ENCODE measurements around the gene GMCL2. TPM values are rescaled to one million over a fixed set of nuclear protein-coding genes. Genes with fewer than 3 reads are reported as not detected.
"Not testable (repeated sequence)": the region's sequence is repeated elsewhere in the genome, so short reads cannot be mapped to it uniquely, and the experiment has no call there.

The GMCL2 gene
- total and polyA plus RNA-seq, 9 donors = not detected

DNA sequence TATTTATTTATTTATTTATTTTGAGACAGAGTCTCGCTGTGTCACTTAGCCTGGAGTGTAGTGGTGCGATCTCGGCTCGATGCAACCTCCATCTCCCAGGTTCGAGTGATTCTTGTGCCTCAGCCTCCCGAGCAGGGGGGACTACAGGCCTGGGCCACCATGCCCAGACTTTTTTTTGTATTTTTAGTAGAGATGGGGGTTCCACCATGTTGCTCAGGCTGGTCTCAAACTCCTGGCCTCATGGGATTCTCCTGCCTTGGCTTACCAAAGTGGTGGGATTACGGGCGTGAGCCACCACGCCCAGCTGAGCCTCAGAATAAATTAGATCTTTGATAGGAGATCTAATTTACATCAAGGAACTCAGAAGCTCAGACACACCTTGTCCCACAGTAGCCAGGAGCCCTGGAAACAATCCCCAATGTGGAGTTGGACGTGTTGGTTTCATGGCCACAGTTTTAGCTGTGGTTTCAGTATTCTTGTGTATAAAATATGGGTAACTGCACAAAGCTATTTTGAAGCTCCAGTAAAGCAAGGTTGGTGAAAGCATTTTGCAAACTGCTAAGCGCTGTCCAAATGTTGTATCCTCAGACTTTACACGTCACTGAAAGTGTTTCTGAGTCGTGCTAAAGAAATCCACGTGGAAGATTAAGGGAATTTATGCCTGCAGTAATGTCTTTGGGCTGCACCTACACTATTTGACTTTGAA is 14.2 kb upstream of the GMCL2 start:
- no peaks in the 10 kb centered on the region for H3K36me3 ChIP-seq
- peaks cover 8% of the 10 kb centered on the region for H3K4me1 ChIP-seq (ENCODE audit: insufficient read depth)
- no peak overlapping the region for H3K4me3 ChIP-seq
- TF ChIP-seq EP300 (IDR thresholded peaks at IDR 0.05) (no peak), POLR2A (IDR thresholded peaks at IDR 0.05) (no peak)
- TF ChIP-seq, protein P1, sequence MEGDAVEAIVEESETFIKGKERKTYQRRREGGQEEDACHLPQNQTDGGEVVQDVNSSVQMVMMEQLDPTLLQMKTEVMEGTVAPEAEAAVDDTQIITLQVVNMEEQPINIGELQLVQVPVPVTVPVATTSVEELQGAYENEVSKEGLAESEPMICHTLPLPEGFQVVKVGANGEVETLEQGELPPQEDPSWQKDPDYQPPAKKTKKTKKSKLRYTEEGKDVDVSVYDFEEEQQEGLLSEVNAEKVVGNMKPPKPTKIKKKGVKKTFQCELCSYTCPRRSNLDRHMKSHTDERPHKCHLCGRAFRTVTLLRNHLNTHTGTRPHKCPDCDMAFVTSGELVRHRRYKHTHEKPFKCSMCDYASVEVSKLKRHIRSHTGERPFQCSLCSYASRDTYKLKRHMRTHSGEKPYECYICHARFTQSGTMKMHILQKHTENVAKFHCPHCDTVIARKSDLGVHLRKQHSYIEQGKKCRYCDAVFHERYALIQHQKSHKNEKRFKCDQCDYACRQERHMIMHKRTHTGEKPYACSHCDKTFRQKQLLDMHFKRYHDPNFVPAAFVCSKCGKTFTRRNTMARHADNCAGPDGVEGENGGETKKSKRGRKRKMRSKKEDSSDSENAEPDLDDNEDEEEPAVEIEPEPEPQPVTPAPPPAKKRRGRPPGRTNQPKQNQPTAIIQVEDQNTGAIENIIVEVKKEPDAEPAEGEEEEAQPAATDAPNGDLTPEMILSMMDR (IDR thresholded peaks at IDR 0.05) = no peak
- WGBS, 3 donors = 83 to 87% (median 84%) methylated on average over 14 of the region's 14 CpGs
- no peaks in the 10 kb centered on the region for H3K27me3 ChIP-seq
- DNase-seq = no peak
- H3K27ac ChIP-seq = no peak overlapping the region
- H3K9me3 ChIP-seq = no peaks in the 10 kb centered on the region
- intact Hi-C loops (cut with DNase I) = no loop called here

DNA sequence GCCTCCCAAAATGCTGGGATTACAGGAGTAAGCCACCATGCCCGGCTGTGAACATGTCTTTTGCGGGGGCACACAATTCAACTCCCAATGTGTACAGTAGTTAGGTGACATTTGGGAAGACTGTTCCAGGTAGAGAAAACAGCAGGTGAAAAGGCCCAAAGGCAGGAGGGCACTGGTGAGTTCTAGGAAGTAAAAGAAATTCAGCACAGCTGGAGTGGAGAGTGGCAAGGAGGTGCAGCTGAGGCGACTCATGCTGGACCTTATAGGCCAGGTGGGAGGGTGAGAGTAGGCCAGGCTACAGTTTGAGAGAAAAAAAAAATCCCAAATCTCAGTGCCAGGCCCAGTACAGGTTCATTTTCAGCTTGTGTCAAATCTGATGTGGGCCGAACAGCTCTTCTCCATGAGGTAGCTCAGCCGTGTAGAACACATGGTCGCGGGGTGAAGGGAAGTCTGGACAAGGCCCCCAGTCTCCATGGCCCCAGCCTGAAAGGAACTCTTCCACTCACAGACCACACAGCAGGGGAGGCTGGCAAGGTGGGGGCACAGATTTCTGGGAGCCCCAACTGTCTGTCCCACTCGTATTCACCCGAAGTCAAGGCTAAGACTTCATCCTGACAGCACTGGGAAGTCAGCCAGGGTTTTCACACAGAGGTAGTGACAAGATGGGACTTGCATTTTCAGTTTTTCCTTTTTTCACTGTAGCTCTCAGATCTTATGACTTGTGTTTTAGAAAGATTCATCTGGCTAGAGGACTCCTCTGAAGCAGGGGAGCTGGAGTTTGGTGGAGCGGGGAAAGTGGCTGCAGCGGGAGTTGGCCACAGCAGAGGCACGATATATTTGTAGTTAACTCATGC is 12.6 kb upstream of the GMCL2 start:
- no peak overlapping the region for H3K27ac ChIP-seq
- no peaks in the 10 kb centered on the region for H3K9me3 ChIP-seq
- no peak overlapping the region for H3K4me3 ChIP-seq
- no peaks in the 10 kb centered on the region for H3K27me3 ChIP-seq
- DNase-seq = no peak
- intact Hi-C loops (cut with DNase I) = no loop called here
- TF ChIP-seq POLR2A (IDR thresholded peaks at IDR 0.05) (no peak), EP300 (IDR thresholded peaks at IDR 0.05) (no peak)
- TF ChIP-seq, protein P1 (IDR thresholded peaks at IDR 0.05) = no peak
- H3K4me1 ChIP-seq (ENCODE audit: insufficient read depth) = no peaks in the 10 kb centered on the region
- 68 to 75% (median 69%) methylated on average over 12 of the region's 12 CpGs for WGBS, 3 donors
- no peaks in the 10 kb centered on the region for H3K36me3 ChIP-seq

DNA sequence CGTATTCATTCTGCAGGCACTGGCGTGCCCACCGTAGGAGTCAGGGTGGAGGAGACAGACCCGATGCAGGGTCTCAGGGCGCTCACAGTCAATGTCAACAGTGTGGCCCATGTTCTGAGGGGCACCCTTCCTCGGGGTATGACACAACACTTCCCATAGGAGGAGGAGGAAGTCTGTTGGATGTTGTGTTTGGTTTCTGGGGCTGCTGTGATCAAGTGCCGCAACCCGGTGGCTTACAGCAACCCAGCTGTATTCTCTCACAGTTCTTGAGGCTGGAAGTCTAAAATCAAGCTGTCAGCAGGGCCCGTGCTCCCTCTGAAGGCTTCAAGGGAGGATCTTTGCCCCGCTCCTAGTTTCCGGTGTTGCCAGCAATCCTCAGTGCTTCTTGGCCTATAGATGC is 11.5 kb upstream of the GMCL2 start:
- Histone ChIP-seq H3K4me1 (ENCODE audit: insufficient read depth) (no peaks in the 10 kb centered on the region), H3K4me3 (no peak overlapping the region), H3K36me3 (no peaks in the 10 kb centered on the region), H3K27ac (no peak overlapping the region), H3K27me3 (no peaks in the 10 kb centered on the region), H3K9me3 (no peaks in the 10 kb centered on the region)
- no peak for DNase-seq
- no peak for TF ChIP-seq EP300 (IDR thresholded peaks at IDR 0.05)
- no peak for TF ChIP-seq POLR2A (IDR thresholded peaks at IDR 0.05)
- TF ChIP-seq, protein P1 (IDR thresholded peaks at IDR 0.05) = no peak
- 85 to 88% (median 85%) methylated on average over 11 of the region's 11 CpGs for WGBS, 3 donors
- intact Hi-C loops (cut with DNase I) = no loop called here

DNA sequence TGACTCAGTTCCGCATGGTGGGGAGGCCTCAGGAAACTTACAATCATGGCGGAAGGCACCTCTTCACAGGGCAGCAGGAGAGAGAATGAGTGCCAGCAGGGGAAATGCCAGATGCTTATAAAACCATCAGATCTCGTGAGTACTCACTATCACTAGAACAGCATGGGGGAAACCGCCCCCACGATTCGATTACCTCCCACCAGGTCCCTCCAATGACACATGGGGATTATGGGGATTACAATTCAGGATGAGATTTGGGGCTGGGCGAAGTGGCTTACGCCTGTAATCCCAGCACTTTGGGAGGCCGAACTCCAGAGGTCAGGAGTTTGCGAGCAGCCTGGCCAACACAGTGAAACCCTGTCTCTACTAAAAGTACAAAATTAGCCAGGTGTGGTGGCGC is 11.0 kb upstream of the GMCL2 start:
- H3K4me3 ChIP-seq; H3K9me3 ChIP-seq; H3K4me1 ChIP-seq (ENCODE audit: insufficient read depth); H3K27me3 ChIP-seq; H3K36me3 ChIP-seq; DNase-seq; H3K27ac ChIP-seq; intact Hi-C loops (cut with DNase I): not testable (repeated sequence)
- 77 to 93% (median 85%) methylated on average over 10 to 11 of the region's 11 CpGs for WGBS, 3 donors

DNA sequence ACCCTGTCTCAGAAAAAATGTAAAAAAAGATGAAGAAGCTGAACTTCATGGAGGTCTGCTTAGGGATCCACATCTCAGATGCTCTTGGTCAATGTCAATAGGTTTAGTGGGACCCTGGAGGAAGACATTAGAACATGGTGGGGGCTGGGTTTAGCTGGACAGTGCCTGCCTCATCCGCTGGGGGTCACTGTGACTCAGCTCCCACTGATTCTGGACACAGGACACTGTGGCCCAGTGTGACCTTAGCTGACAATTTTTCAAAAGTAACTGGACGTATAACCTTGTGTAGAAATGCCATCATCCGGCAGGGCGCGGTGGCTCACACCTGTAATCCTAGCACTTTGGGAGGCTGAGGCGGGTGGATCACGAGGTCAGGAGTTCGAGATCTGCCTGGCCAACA is 9.8 kb upstream of the GMCL2 start:
- H3K27me3 ChIP-seq = no peaks in the 10 kb centered on the region
- H3K36me3 ChIP-seq = no peaks in the 10 kb centered on the region
- DNase-seq = no peak
- H3K4me1 ChIP-seq (ENCODE audit: insufficient read depth) = no peaks in the 10 kb centered on the region
- no peak overlapping the region for H3K4me3 ChIP-seq
- 78 to 82% (median 79%) methylated on average over 8 of the region's 8 CpGs for WGBS, 3 donors
- TF ChIP-seq, protein P1 (IDR thresholded peaks at IDR 0.05) = no peak
- no peak for TF ChIP-seq EP300 (IDR thresholded peaks at IDR 0.05)
- TF ChIP-seq POLR2A (IDR thresholded peaks at IDR 0.05) = no peak
- intact Hi-C loops (cut with DNase I) = no loop called here
- H3K27ac ChIP-seq = no peak overlapping the region
- no peaks in the 10 kb centered on the region for H3K9me3 ChIP-seq

Data from ovary (tissue), 9 donors.